Measurements from ENCODE around the gene TMCC1. TPM values are rescaled to one million over a fixed set of nuclear protein-coding genes. Genes with fewer than 3 reads are reported as not detected.

Gene TMCC1
- total RNA-seq, 2 experiments from 2014 or later = 33.3 to 33.8 TPM

- Mint-ChIP-seq H3K4me1 (ENCODE audit: low read depth) (no peaks in the 10 kb centered on the region), H3K27ac (no peak overlapping the region), H3K9me3 (no peaks in the 10 kb centered on the region), H3K27me3 (no peaks in the 10 kb centered on the region), H3K4me3 (no peak overlapping the region), H3K36me3 (ENCODE audit: low read depth) (no peaks in the 10 kb centered on the region)
- intact Hi-C loops (cut with DNase I, micrococcal nuclease) = no loop called here
- Histone ChIP-seq H3K27ac (ENCODE audit: low read depth in 1 of 2, low read length in 2 of 2) (no peak overlapping the region), H3K4me1 (ENCODE audit: insufficient read depth, low read length) (no peaks in the 10 kb centered on the region), H3K27me3 (ENCODE audit: control insufficient read depth in 1 of 2, insufficient read depth in 2 of 2, low read length in 2 of 2) (no peaks in the 10 kb centered on the region), H3K4me3 (ENCODE audit: low read length) (no peak overlapping the region), H3K36me3 (ENCODE audit: insufficient read depth, low read length) (no peaks in the 10 kb centered on the region), H3K9me3 (ENCODE audit: control insufficient read depth in 1 of 2, insufficient read depth in 1 of 2, low read length in 2 of 2) (no peaks in the 10 kb centered on the region)
- POLR2A ChIA-PET = no interaction called here
- ATAC-seq (ENCODE audit: poor library complexity) (no peak), DNase-seq (no peak)
- TF ChIP-seq CTCF (IDR thresholded peaks at IDR 0.05) = no peak
- CTCF ChIA-PET = no interaction called here
Observed at GRCh38 chr3:129708328-129708861, 185.1 kb downstream of the TMCC1 start.

- Histone ChIP-seq H3K36me3 (ENCODE audit: insufficient read depth, low read length) (no peaks in the 10 kb centered on the region), H3K4me3 (ENCODE audit: low read length) (no peak overlapping the region), H3K27ac (ENCODE audit: low read depth in 1 of 2, low read length in 2 of 2) (no peak overlapping the region), H3K27me3 (ENCODE audit: control insufficient read depth in 1 of 2, insufficient read depth in 2 of 2, low read length in 2 of 2) (no peaks in the 10 kb centered on the region), H3K4me1 (ENCODE audit: insufficient read depth, low read length) (no peaks in the 10 kb centered on the region), H3K9me3 (ENCODE audit: control insufficient read depth in 1 of 2, insufficient read depth in 1 of 2, low read length in 2 of 2) (no peaks in the 10 kb centered on the region)
- H3K27me3 Mint-ChIP-seq = no peaks in the 10 kb centered on the region
- H3K4me1 Mint-ChIP-seq (ENCODE audit: low read depth) = peaks cover 7% of the 10 kb centered on the region
- ATAC-seq (ENCODE audit: poor library complexity) = no peak
- no peaks in the 10 kb centered on the region for H3K9me3 Mint-ChIP-seq
- CTCF ChIA-PET = no interaction called here
- no peak for DNase-seq
- H3K4me3 Mint-ChIP-seq = no peak overlapping the region
- no peak for TF ChIP-seq CTCF (IDR thresholded peaks at IDR 0.05)
- no peak overlapping the region for H3K27ac Mint-ChIP-seq
- POLR2A ChIA-PET = no interaction called here
- peaks cover 4% of the 10 kb centered on the region for H3K36me3 Mint-ChIP-seq (ENCODE audit: low read depth)
- intact Hi-C loops (cut with DNase I, micrococcal nuclease) = no loop called here
Observed at GRCh38 chr3:129705274-129705673, 188.2 kb downstream of the TMCC1 start.

- CTCF ChIA-PET = interaction anchor here (0.6 kb wide), 1 partner anchor 918 kb away, joined by 3 read pairs; no protein-coding TSS in a partner anchor
- no peak overlapping the region for H3K27ac ChIP-seq (ENCODE audit: low read depth in 1 of 2, low read length in 2 of 2)
Observed at GRCh38 chr3:129703913-129704312, 189.6 kb downstream of the TMCC1 start.

More at GRCh38 chr3:129703913-129704312, 189.6 kb downstream of the TMCC1 start:
- no peaks in the 10 kb centered on the region for H3K9me3 Mint-ChIP-seq
- H3K27ac Mint-ChIP-seq = no peak overlapping the region
- no peak overlapping the region for H3K4me3 Mint-ChIP-seq
- no peaks in the 10 kb centered on the region for H3K9me3 ChIP-seq (ENCODE audit: control insufficient read depth in 1 of 2, insufficient read depth in 1 of 2, low read length in 2 of 2)
- ATAC-seq (ENCODE audit: poor library complexity) (no peak), DNase-seq (no peak)
- no peaks in the 10 kb centered on the region for H3K27me3 ChIP-seq (ENCODE audit: control insufficient read depth in 1 of 2, insufficient read depth in 2 of 2, low read length in 2 of 2)
- no peaks in the 10 kb centered on the region for H3K4me1 ChIP-seq (ENCODE audit: insufficient read depth, low read length)
- peaks cover 7% of the 10 kb centered on the region for H3K4me1 Mint-ChIP-seq (ENCODE audit: low read depth)
- no peak overlapping the region for H3K4me3 ChIP-seq (ENCODE audit: low read length)
- TF ChIP-seq CTCF (IDR thresholded peaks at IDR 0.05) = no peak
- intact Hi-C loops (cut with DNase I, micrococcal nuclease) = no loop called here
- POLR2A ChIA-PET = no interaction called here
- no peaks in the 10 kb centered on the region for H3K27me3 Mint-ChIP-seq
- peaks cover 4% of the 10 kb centered on the region for H3K36me3 Mint-ChIP-seq (ENCODE audit: low read depth)
- H3K36me3 ChIP-seq (ENCODE audit: insufficient read depth, low read length) = no peaks in the 10 kb centered on the region
